ENCODE measurements around the gene NRXN3. TPM values are rescaled to one million over a fixed set of nuclear protein-coding genes. Genes with fewer than 3 reads are reported as not detected.

NRXN3 gene
- total and polyA plus RNA-seq, 2 of the 13 experiments (the other 11 are each of a cell fraction or from before 2014, with no cell fraction given), result 0.03 TPM; not detected in 1

- no peaks in the 10 kb centered on the region for H4K20me1 ChIP-seq (ENCODE audit: insufficient read depth, low read length)
- intact Hi-C loops (cut with micrococcal nuclease; ENCODE audit: unreplicated experiment) (no loop called here), in situ Hi-C loops (cut with HindIII; ENCODE audit: extremely low pct_ligation_motif_present, low pct_unique_long_range_greater_than_20kb) (no loop called here)
- H2AFZ ChIP-seq (ENCODE audit: low read length), result no peak overlapping the region
- no peak overlapping the region for H3K4me3 ChIP-seq (replicated peaks in 1 of 3; ENCODE audit: insufficient read depth in 1 of 3, low read depth in 2 of 3, low read length in 3 of 3)
- BruUV-seq (replicated peaks), result no TSS peak
- ATAC-seq, result no peak
- no peak for DNase-seq (ENCODE audit: low spot score)
- H3K4me1 ChIP-seq (ENCODE audit: insufficient read depth, low read length), result no peaks in the 10 kb centered on the region
- no peaks in the 10 kb centered on the region for H3K36me3 ChIP-seq (replicated peaks in 1 of 2; ENCODE audit: control insufficient read depth in 1 of 2, insufficient read depth in 2 of 2, low read length in 2 of 2)
- FAIRE-seq, result no peak
- H3K9ac ChIP-seq (ENCODE audit: insufficient read depth, low read depth, low read length), result no peak overlapping the region
- 1% methylated on average over 3 of the region's 3 CpGs for WGBS (ENCODE audit: low lambda C conversion rate)
- H3K27me3 ChIP-seq (ENCODE audit: control insufficient read depth in 1 of 2, insufficient read depth in 2 of 2, low read length in 2 of 2), result no peaks in the 10 kb centered on the region
- H3K27ac ChIP-seq (ENCODE audit: extremely low read length, insufficient read depth, low read length), result no peak overlapping the region
- H3K9me3 ChIP-seq (ENCODE audit: low read length), result peaks cover 91% of the 10 kb centered on the region
- ChIA-PET CTCF (ENCODE audit: low intra/inter-chr PET ratio, low total read pairs) (no interaction called here), POLR2A (no interaction called here)
- TF ChIP-seq ZNF414 (CRISPR knock-in tag; IDR thresholded peaks at IDR 0.05) (no peak), ZFY (CRISPR knock-in tag; IDR thresholded peaks at IDR 0.05) (no peak), ZFP82 (CRISPR knock-in tag; IDR thresholded peaks at IDR 0.05; ENCODE audit: borderline replicate concordance) (no peak), MXI1 (IDR thresholded peaks at IDR 0.05; ENCODE audit: borderline replicate concordance, low read depth, low read length) (no peak), ZNF550 (CRISPR knock-in tag; IDR thresholded peaks at IDR 0.05; ENCODE audit: borderline replicate concordance) (no peak), ZNF556 (CRISPR knock-in tag; IDR thresholded peaks at IDR 0.05; ENCODE audit: borderline replicate concordance) (no peak), ZNF326 (CRISPR knock-in tag; IDR thresholded peaks at IDR 0.05; ENCODE audit: borderline replicate concordance) (no peak), HNRNPH1 (optimal IDR thresholded peaks at IDR 0.05; ENCODE audit: low read depth, low read length) (no peak), RFXAP (CRISPR knock-in tag; IDR thresholded peaks at IDR 0.05; ENCODE audit: borderline replicate concordance) (no peak)
- no peaks in the 10 kb centered on the region for H3K79me2 ChIP-seq (ENCODE audit: insufficient read depth, low read length)
- H3K4me2 ChIP-seq (ENCODE audit: low read depth, low read length), result no peak overlapping the region
Observed at GRCh38 chr14:79557309-79557708, 1387.1 kb downstream of the NRXN3 start.

- no peak overlapping the region for H2AFZ ChIP-seq (ENCODE audit: low read length)
- H3K27ac ChIP-seq (ENCODE audit: extremely low read length, insufficient read depth, low read length), result no peak overlapping the region
- WGBS (ENCODE audit: low lambda C conversion rate), result 2% methylated on average over 3 of the region's 3 CpGs
- H3K79me2 ChIP-seq (ENCODE audit: insufficient read depth, low read length), result no peaks in the 10 kb centered on the region
- no peak overlapping the region for H3K4me3 ChIP-seq (replicated peaks in 1 of 3; ENCODE audit: insufficient read depth in 1 of 3, low read depth in 2 of 3, low read length in 3 of 3)
- H3K9ac ChIP-seq (ENCODE audit: insufficient read depth, low read depth, low read length), result no peak overlapping the region
- no peak overlapping the region for H3K4me2 ChIP-seq (ENCODE audit: low read depth, low read length)
- FAIRE-seq, result no peak
- in situ Hi-C loops (cut with HindIII; ENCODE audit: extremely low pct_ligation_motif_present, low pct_unique_long_range_greater_than_20kb), result no loop called here
- intact Hi-C loops (cut with micrococcal nuclease; ENCODE audit: unreplicated experiment), result no loop called here
- no TSS peak for BruUV-seq (replicated peaks)
- no peaks in the 10 kb centered on the region for H4K20me1 ChIP-seq (ENCODE audit: insufficient read depth, low read length)
- H3K9me3 ChIP-seq (ENCODE audit: low read length), result peaks cover 82% of the 10 kb centered on the region
- ChIA-PET CTCF (ENCODE audit: low intra/inter-chr PET ratio, low total read pairs) (no interaction called here), POLR2A (no interaction called here)
- DNase-seq (ENCODE audit: low spot score), result no peak
- ATAC-seq, result no peak
- no peaks in the 10 kb centered on the region for H3K4me1 ChIP-seq (ENCODE audit: insufficient read depth, low read length)
- no peaks in the 10 kb centered on the region for H3K36me3 ChIP-seq (replicated peaks in 1 of 2; ENCODE audit: control insufficient read depth in 1 of 2, insufficient read depth in 2 of 2, low read length in 2 of 2)
- no peaks in the 10 kb centered on the region for H3K27me3 ChIP-seq (ENCODE audit: control insufficient read depth in 1 of 2, insufficient read depth in 2 of 2, low read length in 2 of 2)
- TF ChIP-seq TCF7L2 (IDR thresholded peaks at IDR 0.05; ENCODE audit: low read depth, low read length), result no peak
- no peak for TF ChIP-seq ZNF740 (CRISPR knock-in tag; IDR thresholded peaks at IDR 0.05)
- TF ChIP-seq TAF1 (CRISPR knock-in tag; IDR thresholded peaks at IDR 0.05), result no peak
- no peak for TF ChIP-seq ZNF547 (CRISPR knock-in tag; IDR thresholded peaks at IDR 0.05)
- TF ChIP-seq ZNF672 (CRISPR knock-in tag; IDR thresholded peaks at IDR 0.05), result no peak
- no peak for TF ChIP-seq MAFG (CRISPR knock-in tag; IDR thresholded peaks at IDR 0.05)
- no peak for TF ChIP-seq ZNF143 (CRISPR knock-in tag; IDR thresholded peaks at IDR 0.05)
- TF ChIP-seq ZNF782 (CRISPR knock-in tag; IDR thresholded peaks at IDR 0.05; ENCODE audit: borderline replicate concordance), result no peak
- no peak for TF ChIP-seq ZNF274 (CRISPR knock-in tag; IDR thresholded peaks at IDR 0.05)
- TF ChIP-seq ZBTB25 (CRISPR knock-in tag; IDR thresholded peaks at IDR 0.05), result no peak
- TF ChIP-seq ZNF773 (CRISPR knock-in tag; IDR thresholded peaks at IDR 0.05; ENCODE audit: borderline replicate concordance), result no peak
- no peak for TF ChIP-seq ZNF333 (CRISPR knock-in tag; IDR thresholded peaks at IDR 0.05; ENCODE audit: borderline replicate concordance)
Observed at GRCh38 chr14:79562185-79562584, 1392.0 kb downstream of the NRXN3 start.

Data from HepG2 (cell line).